Middle frontal gyrus (tissue), 1 donor: ENCODE results near the gene TBCD.
"Not testable (repeated sequence)": the region's sequence is repeated elsewhere in the genome, so short reads cannot be mapped to it uniquely, and the experiment has no call there.

Experiments used
- DNase-seq: peaks from one replicate; pipeline ENCODE4 v3.0.0-alpha.2; 2015; ENCODE audit warnings: low spot score; ENCODE audit errors: extremely low spot score

Gene TBCD

GRCh38 chr17:82950525-82951102, 198.7 kb downstream of the TBCD start:
- no peak for DNase-seq

DNA sequence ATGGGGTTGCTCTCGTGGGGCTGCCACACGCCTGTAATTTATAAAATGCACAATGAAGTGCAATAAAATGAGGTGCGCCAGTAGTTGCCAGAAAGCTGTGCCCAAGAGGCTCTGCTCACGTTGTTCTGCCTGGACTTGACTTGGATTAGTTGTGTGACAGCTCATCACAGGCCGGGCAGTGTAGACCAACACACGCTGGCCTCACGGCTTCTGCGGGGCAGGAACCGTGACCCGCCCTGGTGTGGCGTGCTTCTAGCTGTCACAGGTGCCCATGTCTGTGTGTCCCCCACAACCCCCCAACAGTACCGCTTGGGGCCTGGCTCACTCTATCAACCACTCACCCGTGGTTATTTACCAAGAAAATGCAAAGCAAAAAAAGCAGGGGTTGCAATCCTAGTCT, 200.2 kb downstream of the TBCD start:
- no peak for DNase-seq

DNA sequence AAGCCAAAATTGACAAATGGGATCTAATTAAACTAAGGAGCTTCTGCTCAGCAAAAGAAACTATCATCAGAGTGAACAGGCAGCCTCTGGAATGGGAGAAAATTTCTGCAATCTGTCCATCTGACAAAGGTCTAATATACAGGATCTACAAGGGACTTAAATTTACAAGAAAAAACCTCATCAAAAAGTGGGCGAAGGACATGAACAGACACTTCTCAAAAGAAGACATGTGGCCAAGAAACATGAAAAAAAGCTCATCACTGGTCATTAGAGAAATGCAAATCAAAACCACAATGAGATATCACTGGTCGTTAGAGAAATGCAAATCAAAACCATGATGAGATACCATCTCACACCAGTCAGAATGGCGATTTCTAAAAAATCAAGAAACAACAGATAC, 203.2 kb downstream of the TBCD start:
- DNase-seq, result not testable (repeated sequence)

GRCh38 chr17:82955627-82956026, 203.8 kb downstream of the TBCD start:
- not testable (repeated sequence) for DNase-seq

DNA sequence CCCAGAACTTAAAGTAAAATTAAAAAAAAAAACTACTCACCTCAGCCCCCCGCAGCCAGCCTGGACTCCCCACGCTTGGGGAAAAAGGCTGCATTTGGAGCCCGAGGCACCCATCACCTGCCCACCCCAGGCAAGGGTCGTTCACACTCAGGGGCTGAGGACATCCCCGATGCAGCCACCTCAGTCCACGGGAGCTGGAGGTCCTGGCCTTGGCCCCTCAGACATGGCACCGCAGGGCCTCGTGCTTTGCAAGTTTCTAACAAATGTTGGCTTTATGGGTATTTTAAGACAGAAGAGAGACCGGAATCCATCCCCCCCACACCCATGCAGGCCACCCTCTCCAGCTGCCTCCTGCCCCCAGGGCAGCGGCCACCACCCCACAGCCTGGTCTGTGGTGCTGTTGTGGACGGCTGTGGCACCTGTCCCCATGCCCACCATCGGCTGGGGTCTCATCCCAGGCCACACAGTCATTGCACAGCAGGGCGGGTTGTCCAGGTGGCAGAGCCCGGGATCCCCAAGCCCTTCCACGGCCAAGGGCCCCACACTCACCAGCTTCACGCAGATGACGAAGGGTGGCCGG, 204.4 kb downstream of the TBCD start:
- DNase-seq, result no peak

GRCh38 chr17:82956726-82957468, 205.0 kb downstream of the TBCD start:
- DNase-seq, result no peak

- DNase-seq, result no peak
These were observed 205.6 kb downstream of the TBCD start for GRCh38 chr17:82957469-82957795.

DNA sequence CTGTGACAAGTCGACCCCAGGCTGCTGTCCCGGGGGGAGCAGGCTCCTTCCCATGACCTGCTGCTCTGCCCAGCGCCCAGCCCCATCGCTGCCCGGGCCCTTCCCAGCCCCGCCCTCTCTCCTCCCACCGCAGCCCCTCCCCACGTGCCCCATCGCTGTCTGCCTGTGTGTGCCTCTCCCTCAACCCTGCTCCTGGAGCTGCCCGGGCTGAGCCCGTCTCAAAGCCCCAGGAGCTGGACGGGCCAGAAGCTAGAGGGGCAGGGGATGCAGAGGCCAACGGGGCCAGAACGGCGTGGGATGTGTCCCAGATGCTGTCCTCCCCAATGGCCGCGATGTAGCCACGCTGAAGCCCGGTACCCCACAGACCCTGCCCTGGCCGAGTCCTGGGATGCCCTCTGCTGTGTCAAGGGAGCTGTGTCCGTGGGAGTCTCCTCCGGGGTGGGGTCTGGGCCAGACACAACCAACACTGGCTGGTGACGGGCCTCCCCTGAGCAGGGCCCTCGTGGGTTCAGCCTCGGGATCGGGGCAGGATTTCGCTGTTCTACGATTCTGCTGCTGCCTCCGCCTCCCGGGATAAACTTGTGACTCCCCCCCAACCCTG, 206.2 kb downstream of the TBCD start:
- DNase-seq, result no peak

DNA sequence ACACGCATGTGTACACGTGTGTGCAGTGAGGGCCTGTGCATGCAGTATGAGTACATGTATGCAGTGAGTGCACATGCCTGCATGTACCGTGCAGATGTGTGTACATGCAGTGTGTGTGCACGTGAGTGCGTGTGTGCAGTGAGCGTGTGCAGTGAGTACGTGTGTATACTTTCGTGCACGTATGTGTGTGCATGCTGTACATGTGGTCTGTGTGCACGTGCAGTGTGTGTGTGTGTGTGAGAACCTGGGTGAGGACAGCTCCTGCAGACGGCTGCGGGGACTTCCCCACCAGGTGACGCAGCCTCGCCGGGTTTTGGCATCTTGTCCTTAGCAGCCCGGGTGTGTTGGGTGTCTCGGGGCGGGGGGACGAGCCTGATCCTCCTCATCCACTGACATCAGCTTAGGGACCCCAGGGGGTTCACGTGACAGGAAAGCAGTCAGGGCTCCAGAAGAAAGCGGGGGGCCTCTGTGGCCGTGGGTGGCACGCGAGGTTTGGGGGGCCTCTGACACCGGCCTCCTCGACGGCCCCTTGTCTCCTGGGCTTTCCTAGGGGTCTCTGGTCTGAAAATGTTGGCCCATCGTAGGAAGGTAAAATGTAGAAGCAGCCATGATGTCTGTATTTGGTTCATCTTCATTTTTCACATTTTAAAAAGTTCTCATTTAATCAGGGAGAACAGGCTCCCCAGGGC, 207.5 kb downstream of the TBCD start:
- DNase-seq, result no peak

- no peak for DNase-seq
These were observed 208.1 kb downstream of the TBCD start for GRCh38 chr17:82959990-82960418.

DNA sequence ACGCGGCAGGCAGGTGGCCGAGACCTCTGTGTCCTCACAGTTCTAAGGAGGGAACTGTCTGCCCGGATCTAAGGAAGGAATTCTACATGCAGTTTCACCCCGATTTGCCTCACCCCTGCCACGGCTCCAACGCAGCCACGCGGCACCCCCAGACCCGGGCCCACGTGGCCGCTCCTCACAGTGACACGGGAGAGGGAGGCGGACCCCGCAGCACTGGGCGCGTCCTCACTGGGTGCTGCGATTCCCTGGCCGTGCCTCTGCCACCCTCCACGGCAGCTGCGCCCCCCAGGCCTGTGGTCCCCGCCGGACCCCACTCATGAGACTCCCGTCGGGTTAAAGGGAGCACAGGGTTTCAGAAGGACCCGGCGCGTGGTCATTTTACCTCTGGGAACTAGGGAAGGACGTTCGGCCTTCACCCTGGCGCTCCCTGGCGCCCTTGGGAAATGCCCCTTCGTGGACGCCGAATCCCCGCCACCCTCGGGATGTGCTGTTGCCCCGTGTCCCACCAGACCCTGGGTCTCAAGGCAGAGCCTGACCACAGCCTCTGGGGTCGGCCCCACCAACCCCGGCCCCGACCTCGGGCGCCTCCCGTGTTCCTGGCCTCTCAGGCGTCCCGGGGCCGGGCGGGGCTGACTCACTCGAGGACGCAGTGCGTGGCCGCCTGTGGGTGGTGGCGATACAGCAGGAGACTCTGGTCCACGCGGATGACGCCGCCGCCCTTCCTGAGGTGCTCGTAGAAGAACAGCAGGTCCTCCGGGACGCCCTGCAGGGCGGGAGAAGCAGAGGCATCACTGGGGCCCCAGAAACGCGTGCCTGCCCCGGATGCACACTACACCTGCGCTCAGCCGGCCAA, 208.8 kb downstream of the TBCD start:
- DNase-seq, result no peak

- DNase-seq, result no peak
These were observed 209.7 kb downstream of the TBCD start for GRCh38 chr17:82961366-82962162.

DNA sequence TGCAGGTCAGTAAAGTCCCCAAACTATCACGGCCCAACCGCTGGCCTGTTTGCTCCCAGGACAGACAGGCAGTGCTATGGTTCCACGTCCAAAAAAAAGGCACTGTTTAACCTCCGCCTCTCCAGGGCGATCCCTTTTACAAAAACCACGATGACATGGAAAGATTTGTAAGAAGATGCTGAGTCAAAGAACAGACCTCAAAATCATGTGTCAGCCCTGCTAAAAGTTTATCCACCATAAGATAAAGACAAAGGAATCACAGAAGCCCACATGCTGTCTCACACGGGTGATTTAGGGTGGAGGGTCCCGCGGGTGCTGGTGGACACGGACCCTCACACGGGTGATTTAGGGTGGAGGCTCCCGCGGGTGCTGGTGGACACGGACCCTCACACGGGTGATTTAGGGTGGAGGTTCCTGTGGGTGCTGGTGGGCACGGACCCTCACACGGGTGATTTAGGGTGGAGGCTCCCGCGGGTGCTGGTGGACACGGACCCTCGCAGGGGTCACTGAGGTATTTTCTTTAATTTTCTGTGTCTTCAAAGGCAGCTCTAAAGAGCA, 210.4 kb downstream of the TBCD start:
- no peak for DNase-seq

GRCh38 chr17:82963104-82963950, 211.5 kb downstream of the TBCD start:
- DNase-seq, result peak; percentile 39

DNA sequence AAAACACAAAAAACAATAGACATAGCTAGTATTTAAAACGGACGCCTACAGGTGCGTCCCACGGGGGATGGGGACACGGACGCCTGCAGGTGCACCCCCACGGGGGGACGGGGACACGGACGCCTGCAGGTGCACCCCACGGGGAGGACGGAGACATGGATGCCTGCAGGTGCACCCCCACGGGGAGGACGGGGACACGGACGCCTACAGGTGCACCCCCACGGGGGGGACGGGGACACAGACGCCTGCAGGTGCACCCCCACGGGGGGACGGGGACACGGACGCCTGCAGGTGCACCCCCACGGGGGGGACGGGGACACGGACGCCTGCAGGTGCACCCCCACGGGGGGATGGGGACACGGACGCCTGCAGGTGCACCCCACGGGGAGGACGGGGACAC, 212.6 kb downstream of the TBCD start:
- DNase-seq, result not testable (repeated sequence)

DNA sequence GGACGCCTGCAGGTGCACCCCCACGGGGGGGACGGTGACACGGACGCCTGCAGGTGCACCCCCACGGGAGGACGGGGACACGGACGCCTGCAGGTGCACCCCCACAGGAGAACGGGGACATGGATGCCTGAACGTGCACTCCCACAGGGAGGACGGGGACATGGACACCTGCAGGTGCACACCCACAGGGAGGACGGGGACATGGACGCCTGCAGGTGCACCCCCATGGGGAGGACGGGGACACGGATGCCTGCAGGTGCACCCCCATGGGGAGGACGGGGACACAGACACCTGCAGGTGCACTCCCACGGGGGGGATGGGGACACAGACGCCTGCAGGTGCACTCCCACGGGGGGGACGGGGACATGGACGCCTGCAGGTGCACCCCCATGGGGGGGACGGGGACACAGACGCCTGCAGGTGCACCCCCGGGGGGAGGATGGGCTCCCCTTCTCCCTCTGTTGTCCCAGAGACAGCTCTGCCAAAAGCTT, 213.0 kb downstream of the TBCD start:
- DNase-seq, result no peak

DNA sequence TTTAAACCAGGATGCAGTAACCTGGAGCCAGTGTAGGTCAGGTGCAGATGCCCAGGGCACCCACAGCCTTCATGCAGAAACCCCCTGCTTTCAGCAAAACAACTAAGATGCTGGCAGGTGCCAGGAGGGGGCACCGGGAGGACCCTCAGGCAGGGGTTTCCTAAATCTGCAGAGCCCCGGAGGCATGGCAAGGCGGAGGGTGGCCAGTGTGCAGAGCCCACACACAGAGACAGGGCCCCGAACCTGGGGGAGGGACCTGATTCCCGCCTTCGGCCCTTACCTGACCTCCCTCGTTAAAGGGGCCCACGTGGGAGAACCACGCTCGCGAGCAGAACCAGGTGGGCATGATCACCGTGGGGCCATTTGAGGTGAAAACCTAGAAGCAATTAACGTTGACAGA, 213.5 kb downstream of the TBCD start:
- DNase-seq, result no peak

DNA sequence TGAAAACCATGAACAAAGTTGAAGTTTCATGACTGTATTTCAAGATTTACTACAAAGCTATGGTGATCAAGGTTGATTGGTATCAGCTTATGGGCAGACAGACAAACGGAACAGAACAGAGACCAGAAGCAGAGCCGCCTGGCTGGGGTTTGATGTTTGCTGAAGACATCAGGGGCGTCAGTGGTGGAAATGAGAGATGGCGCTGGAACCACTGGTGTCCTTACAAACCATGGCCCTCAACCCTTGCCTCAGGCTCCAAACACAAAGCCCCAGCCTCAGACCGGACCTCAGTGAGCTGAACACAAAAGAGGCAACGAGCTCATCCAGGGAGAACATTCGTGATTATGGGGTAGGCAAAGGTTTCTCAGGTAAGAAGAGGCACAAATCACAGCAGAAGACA, 214.6 kb downstream of the TBCD start:
- no peak for DNase-seq
